G401.6 (cell line): ENCODE measurements around the gene FHIT.

Experiments used
- FAIRE-seq: peaks from 2 replicates; lab custom pipeline; 2012; peaks lifted over from hg19 to GRCh38; lab: Jason Lieb, UNC

FHIT gene

GRCh38 chr3:60045686-60046085 is 1205.6 kb downstream of the FHIT start:
- no peak for FAIRE-seq

GRCh38 chr3:60036803-60037202 is 1214.4 kb downstream of the FHIT start:
- no peak for FAIRE-seq

GRCh38 chr3:60033901-60034453 is 1217.3 kb downstream of the FHIT start:
- FAIRE-seq: no peak

- FAIRE-seq: no peak
These were observed 1220.3 kb downstream of the FHIT start for GRCh38 chr3:60030982-60031381.

GRCh38 chr3:60028233-60028632 is 1223.0 kb downstream of the FHIT start:
- FAIRE-seq: no peak

GRCh38 chr3:60027335-60027734 is 1223.9 kb downstream of the FHIT start:
- no peak for FAIRE-seq

GRCh38 chr3:60025096-60026050 is 1225.9 kb downstream of the FHIT start:
- no peak for FAIRE-seq

GRCh38 chr3:60024400-60024799 is 1226.9 kb downstream of the FHIT start:
- no peak for FAIRE-seq

- FAIRE-seq: no peak
These were observed 1228.1 kb downstream of the FHIT start for GRCh38 chr3:60023189-60023588.

GRCh38 chr3:60017631-60018030 is 1233.6 kb downstream of the FHIT start:
- FAIRE-seq: no peak

GRCh38 chr3:60015032-60015705 is 1236.1 kb downstream of the FHIT start:
- no peak for FAIRE-seq

- no peak for FAIRE-seq
These were observed 1238.0 kb downstream of the FHIT start for GRCh38 chr3:60013241-60013640.

- no peak for FAIRE-seq
These were observed 1240.0 kb downstream of the FHIT start for GRCh38 chr3:60011218-60011617.

- no peak for FAIRE-seq
These were observed 1240.5 kb downstream of the FHIT start for GRCh38 chr3:60010781-60011180.

GRCh38 chr3:60009931-60010478 is 1241.2 kb downstream of the FHIT start:
- no peak for FAIRE-seq

GRCh38 chr3:60001369-60001768 is 1249.9 kb downstream of the FHIT start:
- no peak for FAIRE-seq

- no peak for FAIRE-seq
These were observed 1250.7 kb downstream of the FHIT start for GRCh38 chr3:60000311-60001105.

- no peak for FAIRE-seq
These were observed 1253.2 kb downstream of the FHIT start for GRCh38 chr3:59998058-59998457.

GRCh38 chr3:59997583-59997982 is 1253.7 kb downstream of the FHIT start:
- no peak for FAIRE-seq

GRCh38 chr3:59996056-59996455 is 1255.2 kb downstream of the FHIT start:
- no peak for FAIRE-seq

- FAIRE-seq: no peak
These were observed 1255.7 kb downstream of the FHIT start for GRCh38 chr3:59995563-59995962.

GRCh38 chr3:59994732-59995304 is 1256.4 kb downstream of the FHIT start:
- no peak for FAIRE-seq
